Breast epithelium (tissue), 4 donors: ENCODE results near the gene DERL3. TPM values are rescaled to one million over a fixed set of nuclear protein-coding genes. Genes with fewer than 3 reads are reported as not detected.

Source experiments
- DNase-seq, 2 donors: peaks; one replicate each; pipeline ENCODE4 v3.0.0-alpha.2; 2019; ENCODE audit warnings: low spot score in 2 of 2
- H3K27ac ChIP-seq, 2 donors: fragments of 200-600 bp; sonication (generic) in 1 of 2; one replicate each; pipeline ENCODE4 v1.5.1; 2016 to 2019; ENCODE audit warnings: mild to moderate bottlenecking in 1 of 2
- H3K27me3 ChIP-seq, 2 donors: fragments of 200-600 bp; sonication (generic) in 1 of 2; one replicate each; pipeline versions ENCODE4 v1.5.1 to v1.6.0; 2017 to 2019; ENCODE audit warnings: control low read depth in 1 of 2, mild to moderate bottlenecking in 1 of 2
- H3K36me3 ChIP-seq: fragments of 200-600 bp; one replicate; pipeline ENCODE4 v1.5.1; 2019
- H3K4me1 ChIP-seq, 2 donors: fragments of 200-600 bp; sonication (generic); one replicate each; pipeline ENCODE4 v1.5.1; 2016 to 2019; ENCODE audit warnings: control low read depth in 1 of 2
- H3K4me3 ChIP-seq, 3 donors: fragments of 200-600 bp; sonication (generic); 1 replicate in 2 of 3; 2 replicates in 1 of 3; pipeline ENCODE4 v1.5.1; 2016 to 2019; ENCODE audit warnings: mild to moderate bottlenecking in 3 of 3, moderate library complexity in 2 of 3
- H3K9me3 ChIP-seq, 2 donors: fragments of 200-600 bp; sonication (generic) in 1 of 2; one replicate each; pipeline ENCODE4 v1.5.1; 2016 to 2019; ENCODE audit warnings: control low read depth in 1 of 2
- CTCF ChIP-seq, 3 donors: fragments of 450-650 bp; IDR thresholded peaks; one replicate each; pipeline ENCODE4 v1.5.1; 2016 to 2017; ENCODE audit warnings: antibody characterized with exemption in 3 of 3, mild to moderate bottlenecking in 3 of 3, moderate library complexity in 3 of 3
- POLR2A ChIP-seq: fragments of 450-650 bp; IDR thresholded peaks from one replicate; pipeline ENCODE4 v1.6.1; 2016; ENCODE audit warnings: antibody characterized with exemption, mild to moderate bottlenecking, moderate library complexity
- POLR2AphosphoS5 ChIP-seq, 3 donors: sonication (generic); formaldehyde crosslinking; IDR thresholded peaks; one replicate each; pipeline ENCODE4 v1.6.1; 2017; ENCODE audit warnings: antibody characterized with exemption in 3 of 3
- intact Hi-C: fragments of 100-400 bp; cut with DNase I; formaldehyde crosslinking; loops from one replicate; pipeline ENCODE4 v1.15.1; 2023; ENCODE audit warnings: low total_unique reads
- total RNA-seq, 3 donors: library from RNA; depleted of rRNA; stranded (reverse); fragments of >200 nt; gene quantifications; one replicate each; pipeline ENCODE4 v1.1.0, GENCODE V29; 2016

Gene DERL3
- total RNA-seq, 3 donors from 2014 or later, result 0.48 to 6.6 (median 2.8) TPM

GRCh38 chr22:23826510-23827350, 12.1 kb downstream of the DERL3 start:
- H3K27me3 ChIP-seq, result no peaks in the 10 kb centered on the region
- H3K36me3 ChIP-seq, result no peaks in the 10 kb centered on the region
- no peak for TF ChIP-seq CTCF (IDR thresholded peaks at IDR 0.05)
- TF ChIP-seq POLR2A, result no peak
- TF ChIP-seq POLR2AphosphoS5 (IDR thresholded peaks at IDR 0.05), result no peak
- H3K9me3 ChIP-seq, result no peaks in the 10 kb centered on the region
- no peak for DNase-seq
- H3K4me1 ChIP-seq, result no peaks in the 10 kb centered on the region
- H3K27ac ChIP-seq, result peak overlapping the region in 1 of 2 donors; percentile 69
- no peak overlapping the region for H3K4me3 ChIP-seq
- intact Hi-C loops, result no loop called here

GRCh38 chr22:23825246-23825905, 13.4 kb downstream of the DERL3 start:
- peak overlapping the region in 1 of 2 donors; percentile 50 for H3K27ac ChIP-seq
- H3K9me3 ChIP-seq, result no peaks in the 10 kb centered on the region
- no peaks in the 10 kb centered on the region for H3K36me3 ChIP-seq
- DNase-seq, result no peak
- intact Hi-C loops, result no loop called here
- no peaks in the 10 kb centered on the region for H3K4me1 ChIP-seq
- no peaks in the 10 kb centered on the region for H3K27me3 ChIP-seq
- TF ChIP-seq CTCF (IDR thresholded peaks at IDR 0.05), result no peak
- TF ChIP-seq POLR2AphosphoS5 (IDR thresholded peaks at IDR 0.05), result no peak
- no peak for TF ChIP-seq POLR2A
- no peak overlapping the region for H3K4me3 ChIP-seq

- Histone ChIP-seq H3K4me3 (no peak overlapping the region), H3K9me3 (no peaks in the 10 kb centered on the region), H3K36me3 (no peaks in the 10 kb centered on the region), H3K4me1 (no peaks in the 10 kb centered on the region), H3K27ac (peak overlapping the region in 1 of 2 donors; percentile 50), H3K27me3 (no peaks in the 10 kb centered on the region)
- DNase-seq, result no peak
- TF ChIP-seq CTCF (IDR thresholded peaks at IDR 0.05) (no peak), POLR2AphosphoS5 (IDR thresholded peaks at IDR 0.05) (no peak), POLR2A (no peak)
- intact Hi-C loops, result no loop called here
Observed at GRCh38 chr22:23824476-23825245, 14.1 kb downstream of the DERL3 start.

GRCh38 chr22:23823331-23823791, 15.4 kb downstream of the DERL3 start:
- TF ChIP-seq CTCF (IDR thresholded peaks at IDR 0.05) (no peak), POLR2AphosphoS5 (IDR thresholded peaks at IDR 0.05) (no peak), POLR2A (no peak)
- intact Hi-C loops, result no loop called here

More at GRCh38 chr22:23823331-23823791, 15.4 kb downstream of the DERL3 start:
- H3K4me1 ChIP-seq, result no peaks in the 10 kb centered on the region
- H3K9me3 ChIP-seq, result no peaks in the 10 kb centered on the region
- H3K27me3 ChIP-seq, result no peaks in the 10 kb centered on the region
- H3K36me3 ChIP-seq, result no peaks in the 10 kb centered on the region
- DNase-seq, result peak in 1 of 2 donors; percentile 39
- H3K27ac ChIP-seq, result peak overlapping the region in 1 of 2 donors; percentile 50
- H3K4me3 ChIP-seq, result no peak overlapping the region
